Fibroblast of skin of back (primary cell): ENCODE results near the gene PRKAA1.
A peak's percentile ranks its signal among the peaks of the same experiment; 100 is the strongest.
"Not testable (repeated sequence)": the region's sequence is repeated elsewhere in the genome, so short reads cannot be mapped to it uniquely, and the experiment has no call there.

Experiments
- DNase-seq: peaks from one replicate; pipeline ENCODE4 v3.0.0-alpha.2; 2013

Gene PRKAA1

GRCh38 chr5:40779561-40779960 lies 18.6 kb downstream of the PRKAA1 start:
- no peak for DNase-seq

- DNase-seq, result no peak
Observed at GRCh38 chr5:40778133-40778532, 20.0 kb downstream of the PRKAA1 start.

DNA sequence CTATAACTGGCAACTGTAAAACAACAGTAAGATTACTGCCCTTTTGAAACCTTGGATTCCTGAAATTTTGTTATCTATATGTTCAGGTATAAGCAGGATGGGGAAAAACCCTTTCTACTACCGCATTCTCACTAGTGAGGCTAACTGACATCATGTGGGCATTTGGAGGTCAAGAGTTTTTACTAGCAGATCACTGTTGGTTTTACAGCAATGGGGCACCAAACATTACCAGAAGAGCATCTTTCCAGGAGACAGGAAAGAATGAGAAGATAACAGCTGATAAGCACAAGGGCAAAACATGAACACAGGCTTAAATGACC lies 21.6 kb downstream of the PRKAA1 start:
- no peak for DNase-seq

- DNase-seq, result no peak
Observed at GRCh38 chr5:40775846-40776657, 22.1 kb downstream of the PRKAA1 start.

GRCh38 chr5:40775085-40775845 lies 22.9 kb downstream of the PRKAA1 start:
- no peak for DNase-seq

- no peak for DNase-seq
Observed at GRCh38 chr5:40774623-40775022, 23.6 kb downstream of the PRKAA1 start.

GRCh38 chr5:40770764-40771163 lies 27.4 kb downstream of the PRKAA1 start:
- no peak for DNase-seq

DNA sequence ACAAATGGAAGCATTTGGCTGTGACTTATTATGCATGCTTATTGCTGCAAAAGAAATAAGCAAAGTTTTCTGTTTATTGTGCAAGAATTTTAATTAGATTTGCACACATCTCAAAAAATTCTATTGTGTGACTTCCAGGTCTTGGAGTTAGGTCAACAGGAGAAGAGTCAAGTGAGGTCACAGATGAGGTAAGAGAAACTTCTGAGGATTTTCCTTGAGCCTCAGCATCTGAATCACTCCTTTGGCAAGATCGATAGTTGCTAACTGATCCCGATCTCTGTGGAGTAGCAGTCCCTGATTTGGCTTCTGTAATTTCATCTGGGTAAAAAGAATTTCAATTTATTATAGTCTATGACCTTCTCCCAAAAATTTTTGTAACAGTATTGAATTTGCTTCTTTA lies 35.5 kb downstream of the PRKAA1 start:
- DNase-seq, result no peak

GRCh38 chr5:40757400-40757799 lies 40.8 kb downstream of the PRKAA1 start:
- DNase-seq, result no peak

GRCh38 chr5:40755407-40756365 lies 42.5 kb downstream of the PRKAA1 start, which contains the start of gene TTC33:
TTC33 (minus strand) TSS chr5:40755961; CDS start chr5:40747018, 8,943 bp downstream.
- peak; percentile 95 for DNase-seq

DNA sequence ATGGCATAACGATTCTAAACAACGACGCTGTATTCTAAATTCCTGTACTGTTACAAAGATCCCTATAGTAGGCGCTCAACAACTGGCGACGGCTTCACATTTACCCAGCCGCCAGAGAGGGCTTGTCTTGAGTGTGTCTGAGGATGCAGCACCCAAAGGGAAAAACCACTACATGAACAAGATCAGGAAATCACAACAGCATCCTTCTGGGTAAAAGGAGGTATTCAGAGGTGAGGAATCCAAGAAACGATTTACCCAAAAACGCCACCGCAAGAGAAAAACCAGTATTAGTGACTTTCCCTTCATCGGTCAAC lies 43.1 kb downstream of the PRKAA1 start:
- peak; percentile 82 for DNase-seq

GRCh38 chr5:40754381-40755092 lies 43.6 kb downstream of the PRKAA1 start:
- peak; percentile 44 for DNase-seq

- DNase-seq, result peak; percentile 14
Observed at GRCh38 chr5:40746703-40747102, 51.5 kb downstream of the PRKAA1 start.

DNA sequence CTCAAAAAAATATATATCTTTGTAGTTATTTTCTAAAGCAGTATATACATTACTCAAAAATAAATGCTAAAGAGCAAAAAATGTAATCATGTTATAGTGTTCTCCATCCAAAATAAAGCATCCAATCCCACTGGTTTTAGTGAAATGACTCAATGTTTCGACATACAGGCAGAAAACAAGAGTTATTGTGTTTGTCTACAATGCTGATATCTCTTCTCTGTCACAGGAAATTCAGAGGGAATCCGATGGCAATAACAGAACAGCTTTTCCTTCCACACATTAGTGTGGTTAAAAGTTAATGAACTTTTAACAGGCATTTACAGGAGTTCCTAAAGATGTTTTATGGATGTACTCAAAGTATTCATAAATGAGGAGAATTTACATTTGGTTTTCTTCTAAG lies 54.4 kb downstream of the PRKAA1 start:
- DNase-seq, result no peak

DNA sequence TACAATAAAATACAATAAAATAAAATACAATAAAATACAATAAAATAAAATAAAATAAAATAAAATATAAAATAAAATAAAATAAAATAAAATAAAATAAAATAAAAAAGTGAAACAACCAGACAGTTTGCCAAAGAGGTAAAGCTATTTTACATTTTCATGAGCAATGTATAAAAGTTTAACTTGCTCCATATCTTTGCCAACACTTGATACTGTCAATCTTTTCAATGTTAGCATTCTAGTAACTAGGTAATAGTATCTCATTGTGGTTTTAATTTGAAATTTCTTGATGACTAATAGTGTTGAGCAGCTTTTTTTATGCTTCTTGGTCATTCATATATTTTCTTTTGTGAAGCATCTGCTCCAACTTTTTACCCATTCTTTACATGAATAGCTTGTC lies 59.7 kb downstream of the PRKAA1 start:
- DNase-seq, result peak; percentile 25

GRCh38 chr5:40736103-40736875 lies 61.9 kb downstream of the PRKAA1 start:
- peak; percentile 68 for DNase-seq

- DNase-seq, result no peak
Observed at GRCh38 chr5:40735609-40736008, 62.6 kb downstream of the PRKAA1 start.

- peak; percentile 54 for DNase-seq
Observed at GRCh38 chr5:40734986-40735385, 63.2 kb downstream of the PRKAA1 start.

DNA sequence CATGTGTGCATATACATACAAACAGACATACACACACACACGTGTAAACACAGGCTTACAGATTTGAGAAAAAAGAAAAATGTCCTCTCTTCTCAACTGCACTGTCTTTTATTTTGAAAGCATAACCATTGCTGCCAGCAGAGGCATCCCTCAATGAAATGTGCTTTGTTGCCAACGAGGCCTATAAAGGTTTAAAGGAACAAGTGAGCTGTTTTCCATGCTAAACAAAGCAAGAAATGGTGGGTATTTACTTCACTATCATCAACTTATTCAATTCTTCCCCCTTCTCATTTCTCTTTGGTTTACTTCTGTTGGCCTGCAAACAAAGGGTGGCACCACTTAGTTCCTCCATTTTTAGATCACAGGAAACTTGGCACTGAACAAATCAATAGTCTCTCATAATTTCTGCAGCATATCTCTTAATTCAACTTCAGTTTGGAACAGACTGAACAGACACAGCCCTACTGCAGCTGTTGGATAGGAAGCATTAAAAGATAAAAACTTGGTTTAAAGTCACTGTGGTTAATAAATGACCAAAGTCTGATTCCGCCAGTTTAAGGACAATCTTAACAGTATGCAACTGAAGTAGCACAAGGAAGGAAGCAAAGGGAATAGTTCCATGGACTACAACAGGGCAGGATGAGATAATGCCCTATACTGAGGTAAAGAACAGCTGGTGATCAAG lies 64.2 kb downstream of the PRKAA1 start:
- DNase-seq, result no peak

DNA sequence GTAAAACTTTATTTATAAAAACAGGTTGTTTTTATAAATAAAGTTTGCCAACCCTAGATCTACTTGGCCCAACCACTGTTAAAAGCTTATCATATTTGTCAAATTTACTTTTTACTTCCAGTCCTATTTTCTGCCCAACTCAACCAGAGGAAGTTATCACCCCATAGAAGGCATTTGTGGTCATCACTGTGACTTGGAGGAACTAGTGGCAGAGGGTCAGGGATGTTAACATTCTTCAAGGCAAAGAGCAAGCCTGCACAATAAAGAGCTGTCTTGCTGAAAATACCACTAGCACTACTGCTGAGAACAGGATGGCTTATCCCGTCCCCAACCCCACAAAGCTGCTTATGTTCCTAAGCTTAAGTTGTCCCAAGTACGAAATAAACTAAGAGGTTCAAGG lies 64.7 kb downstream of the PRKAA1 start:
- no peak for DNase-seq

DNA sequence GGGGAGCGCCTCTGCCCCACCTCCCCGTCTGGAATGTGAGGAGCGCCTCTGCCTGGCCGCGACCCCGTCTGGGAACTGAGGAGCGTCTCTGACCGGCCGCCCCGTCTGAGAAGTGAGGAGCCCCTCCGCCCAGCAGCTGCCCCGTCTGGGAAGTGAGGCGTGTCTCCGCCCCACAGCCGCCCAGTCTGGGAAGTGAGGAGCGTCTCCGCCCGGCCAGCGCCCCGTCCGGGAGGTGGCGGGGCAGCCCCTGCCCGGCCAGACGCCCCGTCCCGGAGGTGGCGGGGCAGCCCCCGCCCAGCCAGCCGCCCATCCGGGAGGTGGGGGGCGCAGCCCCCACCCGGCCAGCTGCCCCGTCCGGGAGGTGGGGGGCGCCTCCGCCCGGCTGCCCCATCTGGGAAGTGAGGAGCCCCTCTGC lies 75.7 kb downstream of the PRKAA1 start:
- not testable (repeated sequence) for DNase-seq
